HG03060 (cell line): ENCODE measurements around the gene CLSTN2.

Experiments used
- ATAC-seq: cut with Tn5 transposase; IDR thresholded peaks from one replicate; pipeline ENCODE4 v1.9.1; 2021; ENCODE audit warnings: low read depth, moderate number of reproducible peaks; ENCODE audit not compliant: unreplicated experiment

Gene CLSTN2

GRCh38 chr3:139940622-139941021 is 5.6 kb downstream of the CLSTN2 start:
- ATAC-seq = no peak

- ATAC-seq = no peak
Measured at GRCh38 chr3:139941580-139941979, 6.6 kb downstream of the CLSTN2 start.

DNA sequence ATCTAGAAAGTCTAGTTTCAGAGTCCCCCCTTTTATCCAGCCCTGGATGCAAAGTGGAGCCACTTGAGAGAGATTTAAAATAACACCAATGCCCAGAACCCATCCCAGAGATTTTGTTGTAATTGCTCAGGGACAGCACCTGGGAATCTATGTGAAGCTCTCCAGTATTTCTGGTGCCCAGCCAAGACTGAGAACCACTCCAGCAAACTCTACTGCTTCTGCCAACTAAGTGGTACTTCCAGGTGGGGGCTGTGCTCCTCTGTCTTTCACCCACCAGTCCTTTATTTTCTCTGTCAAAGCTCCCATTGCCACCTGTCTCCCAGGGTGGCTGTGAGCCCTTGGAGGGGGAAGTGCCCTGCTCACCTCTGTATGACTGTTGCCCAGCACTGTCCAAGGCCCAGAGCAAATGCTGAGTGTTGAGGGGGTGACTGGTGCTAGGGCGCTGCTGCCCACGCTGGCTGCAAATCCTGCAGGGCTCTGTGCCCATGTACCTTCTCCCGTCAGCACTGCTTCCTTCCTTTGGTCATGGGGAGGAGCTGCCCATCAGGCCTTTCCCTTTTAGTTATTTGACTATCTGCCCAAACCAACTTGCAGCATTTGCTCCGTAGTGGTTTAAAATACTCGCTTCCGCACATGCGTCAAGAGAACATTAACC is 9.4 kb downstream of the CLSTN2 start:
- no peak for ATAC-seq

GRCh38 chr3:139945386-139945785 is 10.4 kb downstream of the CLSTN2 start:
- ATAC-seq = no peak

- no peak for ATAC-seq
Measured at GRCh38 chr3:139945942-139946341, 11.0 kb downstream of the CLSTN2 start.

- ATAC-seq = no peak
Measured at GRCh38 chr3:139948467-139948866, 13.5 kb downstream of the CLSTN2 start.

DNA sequence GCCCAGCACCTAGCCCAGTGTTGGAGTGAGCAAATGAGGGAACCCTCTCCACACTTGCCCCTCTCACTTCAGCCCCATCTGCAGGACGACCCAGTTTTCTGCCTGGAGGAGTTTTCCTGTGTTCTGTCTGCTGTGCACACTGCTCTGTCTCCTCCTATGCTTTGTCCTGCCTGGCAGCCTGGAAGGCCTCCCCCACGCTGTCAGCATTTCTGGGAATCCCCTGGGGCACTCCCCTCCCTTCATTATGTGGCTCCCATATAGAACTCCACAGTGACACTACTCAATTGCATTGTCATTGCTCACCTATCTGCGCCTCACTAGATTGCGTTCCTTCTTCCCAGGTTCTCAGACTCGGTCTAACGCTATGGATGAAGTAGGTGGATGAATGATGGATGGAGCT is 13.9 kb downstream of the CLSTN2 start:
- no peak for ATAC-seq

GRCh38 chr3:139953131-139953910 is 18.3 kb downstream of the CLSTN2 start:
- no peak for ATAC-seq

DNA sequence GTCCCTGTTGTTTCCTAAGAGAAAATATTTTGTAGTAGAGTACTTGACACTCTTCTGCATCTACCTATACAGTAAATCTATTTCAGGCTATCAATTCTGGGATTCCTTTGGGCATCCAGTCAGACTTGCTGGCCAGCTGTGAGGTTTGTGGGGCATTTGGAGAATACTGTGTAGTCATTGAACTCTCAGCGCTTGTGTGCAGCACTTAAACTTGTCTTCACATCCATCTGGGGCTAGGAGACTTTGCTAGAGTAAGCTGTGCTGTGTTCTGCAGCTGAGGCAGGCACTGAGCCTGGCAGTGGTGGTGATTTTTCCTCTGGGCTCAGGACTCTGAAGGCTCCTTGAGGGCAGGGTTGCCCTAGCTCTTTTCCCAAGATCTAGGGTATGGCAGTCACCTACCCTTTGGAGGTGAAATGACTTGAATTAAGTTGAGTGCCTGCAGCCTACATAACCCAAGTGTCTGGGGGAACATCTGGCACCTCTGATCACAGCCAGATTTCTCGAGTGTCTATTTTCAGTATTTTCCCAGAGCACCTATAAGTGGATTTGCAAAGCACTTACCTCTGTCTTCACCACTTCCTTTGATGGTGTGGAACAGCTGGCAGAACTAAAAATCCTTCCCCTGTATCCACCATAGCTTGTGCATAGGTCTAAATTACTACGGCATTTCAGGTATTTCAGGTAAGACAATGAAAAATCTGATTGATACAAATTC is 19.3 kb downstream of the CLSTN2 start:
- no peak for ATAC-seq

DNA sequence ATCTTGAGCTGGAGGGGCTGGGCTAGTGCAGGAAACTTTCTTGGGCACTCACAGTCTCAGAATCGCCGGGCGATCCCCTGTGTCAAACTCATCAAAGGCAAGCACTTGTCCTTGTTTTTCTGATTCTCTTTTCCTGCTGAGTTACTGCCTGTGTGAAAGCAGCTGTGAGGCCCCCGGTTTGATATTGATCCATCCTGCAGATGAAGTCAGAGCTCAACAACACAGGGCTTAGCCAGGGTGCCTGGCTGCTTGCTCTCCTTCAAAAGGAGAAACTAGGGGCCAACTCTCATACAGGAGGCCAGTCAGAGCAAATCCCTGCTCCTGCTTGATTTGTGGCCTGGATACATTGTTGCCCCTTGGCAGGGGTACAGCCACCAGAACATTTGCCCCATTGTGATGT is 22.9 kb downstream of the CLSTN2 start:
- no peak for ATAC-seq

DNA sequence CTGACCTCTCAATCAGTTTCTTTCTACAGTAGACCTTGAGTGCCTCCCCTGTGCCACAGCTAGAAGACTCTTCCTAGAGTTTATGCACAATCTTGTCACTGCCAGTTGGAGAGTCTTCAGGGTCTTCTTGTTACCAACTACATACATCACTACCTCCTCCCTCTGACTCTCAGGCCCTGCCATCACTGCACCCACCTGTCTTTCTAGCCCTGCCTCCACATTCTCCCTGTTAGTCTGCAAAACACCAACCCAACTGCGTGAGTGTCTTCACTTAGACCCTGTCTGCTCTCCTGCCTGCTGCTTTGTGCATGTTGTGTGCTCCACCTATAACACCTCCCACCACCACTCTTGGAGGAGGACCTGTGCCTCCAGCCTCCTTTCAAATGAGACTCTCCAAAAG is 34.4 kb downstream of the CLSTN2 start:
- no peak for ATAC-seq

GRCh38 chr3:139970526-139970925 is 35.5 kb downstream of the CLSTN2 start:
- ATAC-seq = no peak

GRCh38 chr3:139974809-139975425 is 39.9 kb downstream of the CLSTN2 start:
- no peak for ATAC-seq

DNA sequence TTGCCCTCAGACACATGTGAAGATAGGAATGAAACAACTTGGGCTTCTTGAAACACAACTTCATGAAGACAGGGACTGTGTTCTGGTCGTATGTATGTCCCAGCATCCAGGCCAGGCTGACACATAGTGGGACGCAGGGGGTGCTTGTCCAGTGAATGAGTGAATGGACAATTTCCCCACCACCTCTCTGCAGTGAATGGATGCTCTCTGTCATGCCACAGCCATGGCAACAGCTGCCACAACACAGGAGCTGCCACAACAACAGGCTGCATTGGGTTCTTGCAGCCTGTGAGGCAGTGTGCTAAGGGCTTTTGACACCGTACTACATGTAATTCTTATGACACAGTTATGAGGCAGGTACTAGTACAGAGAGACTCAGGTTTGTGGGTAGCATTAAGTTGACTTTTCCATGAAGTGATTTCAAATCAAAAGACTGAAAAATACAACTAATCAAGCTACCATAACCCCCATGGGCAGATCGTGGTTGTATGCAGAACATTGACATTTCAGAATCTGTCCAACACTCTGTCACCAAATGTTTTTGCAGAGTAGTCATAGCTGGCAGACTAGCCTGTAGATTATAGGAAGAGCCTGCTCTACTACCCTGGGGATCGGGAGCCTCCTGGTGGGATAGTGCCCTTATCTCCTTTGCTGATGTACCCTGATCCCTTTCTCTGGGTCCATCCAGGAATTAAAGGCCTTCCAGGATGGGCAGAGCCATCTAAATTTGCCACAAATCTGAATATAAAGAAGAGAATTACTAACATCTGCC is 40.8 kb downstream of the CLSTN2 start:
- no peak for ATAC-seq

- no peak for ATAC-seq
Measured at GRCh38 chr3:139978966-139979365, 44.0 kb downstream of the CLSTN2 start.

DNA sequence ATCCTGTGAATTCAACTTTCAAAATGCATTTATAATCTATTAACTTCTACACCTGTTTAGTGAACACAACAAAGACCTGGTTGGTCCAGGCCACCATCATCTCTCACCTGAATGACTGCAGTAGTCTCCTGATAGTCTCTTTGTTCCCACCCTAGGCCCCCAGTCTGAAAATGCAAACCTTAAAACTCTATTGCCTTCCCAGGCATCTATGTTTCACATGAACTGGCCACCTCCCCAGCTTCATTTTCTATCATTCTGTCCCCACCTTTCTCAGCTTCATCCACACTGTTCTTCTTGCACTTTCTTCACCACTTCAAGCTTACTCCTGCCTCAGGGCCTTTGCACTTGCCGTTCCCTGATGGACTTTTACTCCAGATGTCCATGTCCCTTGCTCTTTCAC is 45.0 kb downstream of the CLSTN2 start:
- no peak for ATAC-seq

DNA sequence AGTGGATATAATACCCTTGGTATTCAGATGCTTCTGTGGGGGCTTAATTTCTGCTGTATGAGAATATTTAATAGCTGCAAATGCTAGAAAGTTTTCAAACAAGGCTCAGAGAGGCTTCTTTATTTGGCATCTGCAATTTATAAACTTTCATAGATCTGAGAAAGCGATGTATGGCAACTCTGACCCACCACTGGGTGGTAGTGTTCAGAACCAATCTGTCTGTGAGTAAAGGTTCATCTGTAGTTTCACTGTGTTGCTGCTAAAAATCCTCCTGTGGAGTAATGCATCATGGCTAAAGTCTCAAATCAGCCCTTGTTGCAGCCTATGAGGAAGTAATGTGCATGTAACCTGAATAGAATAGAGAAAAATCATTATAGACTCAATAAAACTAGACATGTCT is 47.4 kb downstream of the CLSTN2 start:
- no peak for ATAC-seq

DNA sequence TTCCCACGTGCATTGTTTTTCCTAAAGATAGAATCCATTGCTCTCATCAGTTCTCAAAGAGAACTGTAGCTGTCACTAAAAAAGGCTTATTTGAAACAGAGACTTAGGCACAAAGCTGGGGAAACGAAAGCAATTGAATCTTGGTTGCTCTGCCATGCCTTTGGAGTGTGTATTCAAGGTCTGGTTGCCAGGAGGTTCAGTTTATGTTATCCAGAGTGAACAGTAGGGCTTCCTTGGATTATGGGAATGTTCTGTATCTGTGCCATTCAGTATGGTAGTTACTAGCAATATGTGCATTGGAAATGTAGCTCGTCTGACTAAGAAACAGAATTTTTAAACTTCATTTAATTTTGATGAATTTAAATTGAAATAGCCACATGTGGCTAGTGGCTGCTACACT is 50.6 kb downstream of the CLSTN2 start:
- ATAC-seq = no peak

DNA sequence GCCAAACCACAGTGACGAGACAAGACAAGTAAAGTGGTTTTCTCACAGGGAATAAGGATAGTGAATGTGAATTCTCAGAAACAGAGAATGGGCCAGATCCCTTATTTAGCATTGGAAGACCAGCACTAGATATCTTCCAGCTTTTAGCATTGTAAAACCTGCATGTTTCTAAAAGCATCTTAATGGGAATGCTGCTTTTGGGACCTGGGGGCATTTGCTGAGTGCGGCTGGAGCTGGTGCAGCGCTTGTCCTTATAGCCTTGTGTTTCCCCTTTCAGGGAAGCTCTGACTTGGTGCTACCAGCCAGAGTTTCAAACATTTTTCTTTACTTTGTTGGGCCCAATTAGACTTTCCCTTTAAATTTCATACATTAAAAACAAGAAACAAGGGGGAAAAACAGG is 52.9 kb downstream of the CLSTN2 start:
- no peak for ATAC-seq

- ATAC-seq = no peak
Measured at GRCh38 chr3:139988472-139989156, 53.6 kb downstream of the CLSTN2 start.
